Bronchial epithelial cell (primary cell): Measurements from ENCODE around the gene KLHL35. TPM values are rescaled to one million over a fixed set of nuclear protein-coding genes. Genes with fewer than 3 reads are reported as not detected.

ENCODE experiments used
- DNase-seq: peaks from one replicate; pipeline ENCODE4 v3.0.0-alpha.2; 2010; ENCODE audit warnings: low read depth
- FAIRE-seq: peaks from 2 replicates; lab custom pipeline; 2011; peaks lifted over from hg19 to GRCh38; lab: Jason Lieb, UNC
- H3K27me3 ChIP-seq: 2 replicates; pipeline ENCODE4 v1.5.1; 2011; ENCODE audit warnings: low read length; ENCODE audit not compliant: control insufficient read depth, insufficient read depth
- H3K36me3 ChIP-seq: 2 replicates; pipeline ENCODE4 v1.5.1; 2011; ENCODE audit warnings: low read length; ENCODE audit not compliant: control insufficient read depth, insufficient read depth
- H3K4me3 ChIP-seq: 2 replicates; pipeline ENCODE4 v1.5.1; 2011; ENCODE audit warnings: mild to moderate bottlenecking, low read depth, low read length, control low read depth
- CTCF ChIP-seq: IDR thresholded peaks from 2 replicates; pipeline ENCODE4 v1.5.1; 2011; ENCODE audit warnings: mild to moderate bottlenecking, moderate library complexity, low read length, control low read depth, inconsistent platforms; ENCODE audit not compliant: insufficient read depth, severe bottlenecking
- total RNA-seq: library from RNA; depleted of rRNA; stranded (reverse); fragments of >200 nt; gene quantifications from 2 replicates; pipeline ENCODE4 v1.2.1, GENCODE V29; 2014

KLHL35 gene
- total RNA-seq, 1 donor from 2014 or later, result 0.79 TPM

- Histone ChIP-seq H3K36me3 (peaks cover 3% of the 10 kb centered on the region), H3K4me3 (no peak overlapping the region), H3K27me3 (peaks cover 4% of the 10 kb centered on the region)
- FAIRE-seq (no peak), DNase-seq (no peak)
- TF ChIP-seq CTCF, result no peak
These were observed 5.8 kb downstream of the KLHL35 start for GRCh38 chr11:75427181-75427580.

DNA sequence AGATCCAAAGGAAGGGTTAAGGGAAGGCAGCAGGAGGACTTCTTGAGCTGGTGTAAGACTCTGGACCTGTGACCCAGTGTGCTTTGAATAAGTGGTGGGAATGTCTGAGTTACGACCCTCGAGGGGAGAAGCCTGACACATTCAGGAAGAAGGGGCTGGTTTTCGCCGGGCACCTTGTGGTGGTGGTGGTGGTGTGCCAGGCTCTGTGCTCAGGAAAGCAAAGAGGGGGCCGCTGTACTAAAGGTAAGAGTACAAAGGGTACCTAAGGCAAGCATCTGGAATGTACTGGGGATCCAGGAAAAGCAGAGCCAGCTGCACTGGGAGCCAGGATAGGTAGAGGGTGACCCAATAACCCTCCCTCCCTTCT, 6.3 kb downstream of the KLHL35 start:
- Histone ChIP-seq H3K27me3 (peaks cover 4% of the 10 kb centered on the region), H3K36me3 (peaks cover 3% of the 10 kb centered on the region), H3K4me3 (no peak overlapping the region)
- DNase-seq, result no peak
- TF ChIP-seq CTCF, result no peak
- no peak for FAIRE-seq

GRCh38 chr11:75425422-75425821, 7.6 kb downstream of the KLHL35 start:
- H3K27me3 ChIP-seq, result peaks cover under 1% of the 10 kb centered on the region
- H3K4me3 ChIP-seq, result no peak overlapping the region
- H3K36me3 ChIP-seq, result peaks cover 3% of the 10 kb centered on the region
- peak; percentile 34 for TF ChIP-seq CTCF
- no peak for FAIRE-seq
- no peak for DNase-seq

GRCh38 chr11:75424396-75424795, 8.6 kb downstream of the KLHL35 start:
- Histone ChIP-seq H3K36me3 (peaks cover 3% of the 10 kb centered on the region), H3K27me3 (no peaks in the 10 kb centered on the region), H3K4me3 (no peak overlapping the region)
- FAIRE-seq (no peak), DNase-seq (no peak)
- TF ChIP-seq CTCF, result no peak

DNA sequence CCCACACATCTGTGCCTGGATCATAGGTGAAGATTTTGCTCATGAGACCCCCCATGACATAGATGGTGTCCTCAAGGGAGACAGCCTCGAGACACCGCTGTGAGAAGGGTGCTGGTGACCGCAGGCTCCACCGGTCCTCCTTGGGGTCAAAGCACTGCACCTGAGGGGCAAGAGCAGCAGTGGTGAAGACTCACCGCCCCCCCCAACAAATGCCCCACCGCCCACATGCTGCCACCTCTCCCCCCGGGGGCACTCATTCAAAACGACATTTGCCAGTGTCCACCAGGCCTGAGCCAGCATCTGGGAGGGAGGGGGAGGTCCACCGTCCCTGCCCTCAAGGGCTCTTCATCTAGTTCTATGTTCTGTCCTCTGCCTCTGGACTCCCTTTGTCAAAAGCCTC, 9.3 kb downstream of the KLHL35 start:
- no peak overlapping the region for H3K4me3 ChIP-seq
- H3K36me3 ChIP-seq, result peaks cover 3% of the 10 kb centered on the region
- no peak for FAIRE-seq
- no peak for TF ChIP-seq CTCF
- no peak for DNase-seq
- no peaks in the 10 kb centered on the region for H3K27me3 ChIP-seq
